ENCODE data around the gene PBX1.
"Not testable (repeated sequence)": the region's sequence is repeated elsewhere in the genome, so short reads cannot be mapped to it uniquely, and the experiment has no call there.

PBX1 gene

GRCh38 chr1:164558461-164559341, at the start of gene PBX1:
TSS of gene PBX1 (plus strand) at chr1:164559184.
- peak; percentile 57 to 60 for DNase-seq (ENCODE audit: low read depth in 2 of 2)

DNA sequence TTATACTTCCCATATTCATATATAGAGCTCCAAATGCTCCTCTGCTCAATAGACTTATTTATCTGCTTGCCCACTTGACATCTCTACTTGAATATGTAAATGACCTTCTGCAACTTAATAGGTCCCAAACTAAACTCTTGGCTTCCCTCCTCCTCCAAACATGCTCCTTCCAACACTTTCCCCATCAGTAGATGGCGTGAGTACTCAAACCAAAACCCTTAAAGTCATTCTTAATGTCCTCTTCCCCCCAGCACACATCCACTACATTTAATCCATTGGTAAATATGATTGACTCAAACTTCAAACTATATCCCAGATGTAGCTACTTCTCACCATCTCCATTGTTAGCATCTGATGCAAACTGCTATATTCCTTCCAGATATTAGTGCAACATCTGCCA, 48.5 kb upstream of the PBX1 start:
- no peak for DNase-seq (ENCODE audit: low read depth in 2 of 2)

DNA sequence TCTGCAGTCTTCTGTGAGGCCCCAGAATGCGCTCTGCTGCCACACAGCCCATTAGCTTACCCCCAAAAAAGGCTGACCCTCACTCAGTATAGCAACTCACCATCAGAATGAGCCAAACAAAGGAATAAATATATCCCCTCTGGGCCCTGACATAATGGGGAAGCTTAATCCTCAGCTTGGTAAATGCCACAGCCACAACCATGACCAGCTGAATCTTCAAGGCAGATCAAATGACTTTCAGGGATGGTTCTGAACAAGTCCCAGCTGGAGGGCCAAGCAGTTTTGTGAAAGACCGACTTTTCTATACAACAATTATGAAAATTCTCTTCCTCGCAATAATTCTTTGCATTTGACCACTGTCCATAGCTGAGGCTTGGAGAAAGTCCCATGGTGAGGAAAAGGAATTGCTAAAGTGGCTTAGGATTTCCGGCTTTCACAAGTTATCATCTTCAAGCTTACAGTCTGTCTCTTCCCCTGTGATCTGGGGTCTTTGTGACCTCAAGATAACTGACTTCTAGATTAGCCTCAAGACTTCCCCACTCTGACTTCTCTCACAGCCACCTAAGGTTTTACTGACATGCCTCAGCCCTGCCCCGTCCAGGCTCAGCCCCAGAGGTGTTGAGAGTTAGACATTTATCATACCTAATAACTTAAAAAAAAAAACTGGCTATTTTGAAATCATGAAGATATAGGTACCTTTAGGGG, 47.8 kb upstream of the PBX1 start:
- no peak for DNase-seq (ENCODE audit: low read depth in 2 of 2)

GRCh38 chr1:164515231-164515630, 43.8 kb upstream of the PBX1 start:
- no peak for DNase-seq (ENCODE audit: low read depth in 2 of 2)

GRCh38 chr1:164515711-164516331, 43.2 kb upstream of the PBX1 start:
- no peak for DNase-seq (ENCODE audit: low read depth in 2 of 2)

DNA sequence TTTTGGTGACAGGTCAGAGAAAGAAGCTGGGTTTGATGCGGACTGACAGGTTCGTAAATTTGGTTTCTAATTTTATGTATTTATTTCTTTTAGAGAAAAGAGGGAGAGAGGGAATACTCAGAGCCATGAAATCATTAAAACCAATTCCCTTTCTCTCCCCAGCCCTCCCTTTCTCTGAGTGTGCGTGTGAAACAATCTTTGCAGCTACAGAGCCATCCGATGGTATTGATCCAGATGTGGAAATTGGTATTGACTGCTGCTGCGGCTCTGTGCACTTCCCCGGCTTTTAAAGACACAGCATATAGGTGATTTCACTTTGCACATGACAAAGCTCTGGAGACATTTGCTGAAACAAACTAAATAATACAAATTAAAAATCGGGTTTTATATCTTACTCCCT, 42.4 kb upstream of the PBX1 start:
- no peak for DNase-seq (ENCODE audit: low read depth in 2 of 2)

GRCh38 chr1:164518692-164519332, 40.2 kb upstream of the PBX1 start:
- no peak for DNase-seq (ENCODE audit: low read depth in 2 of 2)

DNA sequence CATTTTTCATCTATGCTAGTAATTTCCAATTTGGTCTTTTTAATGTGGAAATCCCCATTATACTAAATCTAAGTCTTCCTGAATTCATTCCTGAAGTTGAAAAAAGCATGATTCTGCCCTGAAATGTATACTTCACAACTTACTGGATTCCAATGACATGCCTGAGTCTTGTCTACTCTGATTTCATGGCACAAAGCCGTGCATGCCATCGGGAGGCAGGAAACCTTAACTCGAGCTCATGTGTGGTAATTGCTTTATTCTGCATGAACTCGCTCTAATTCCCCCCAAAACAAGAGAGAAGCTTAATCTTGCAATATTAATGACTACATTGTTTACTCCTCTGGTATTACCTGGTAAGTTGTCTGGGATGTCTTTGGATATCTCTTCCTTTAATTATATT, 39.6 kb upstream of the PBX1 start:
- no peak for DNase-seq (ENCODE audit: low read depth in 2 of 2)

GRCh38 chr1:164524810-164525209, 34.2 kb upstream of the PBX1 start:
- no peak for DNase-seq (ENCODE audit: low read depth in 2 of 2)

DNA sequence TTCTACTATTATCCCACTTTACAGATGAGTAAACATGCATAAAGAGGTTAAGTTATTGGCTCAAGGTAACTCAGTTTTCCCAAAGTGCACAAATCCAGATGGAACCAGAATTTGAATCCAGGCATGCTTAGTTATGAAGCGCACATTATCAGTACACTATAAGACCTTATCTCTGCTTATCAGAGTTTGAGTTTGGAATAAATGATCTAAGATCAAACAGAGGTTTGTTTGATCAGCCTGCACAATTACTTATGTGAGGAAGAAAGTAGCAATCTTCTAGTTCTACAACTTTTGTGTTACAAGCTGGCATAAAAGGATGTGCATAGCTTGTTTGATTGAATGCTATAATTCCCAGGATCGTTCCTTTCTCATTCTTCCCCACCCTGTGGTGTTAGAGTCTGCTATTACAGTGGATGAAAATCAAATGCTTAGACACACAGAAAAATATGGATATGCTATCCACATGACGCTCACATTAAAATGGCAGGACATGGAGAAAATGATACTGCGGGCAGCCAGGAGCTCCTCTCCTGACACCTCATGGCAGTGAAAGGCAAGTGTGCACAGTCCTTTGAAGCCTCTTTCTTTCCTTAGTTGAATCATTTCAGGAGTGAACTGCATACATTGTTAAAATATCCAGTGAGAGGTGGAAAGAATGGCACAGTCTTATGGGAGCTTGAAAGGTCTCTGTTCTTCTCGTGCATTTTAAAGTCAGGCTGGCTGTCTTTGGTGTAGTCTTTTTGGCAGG, 23.9 kb upstream of the PBX1 start:
- DNase-seq (ENCODE audit: low read depth in 2 of 2), result no peak

DNA sequence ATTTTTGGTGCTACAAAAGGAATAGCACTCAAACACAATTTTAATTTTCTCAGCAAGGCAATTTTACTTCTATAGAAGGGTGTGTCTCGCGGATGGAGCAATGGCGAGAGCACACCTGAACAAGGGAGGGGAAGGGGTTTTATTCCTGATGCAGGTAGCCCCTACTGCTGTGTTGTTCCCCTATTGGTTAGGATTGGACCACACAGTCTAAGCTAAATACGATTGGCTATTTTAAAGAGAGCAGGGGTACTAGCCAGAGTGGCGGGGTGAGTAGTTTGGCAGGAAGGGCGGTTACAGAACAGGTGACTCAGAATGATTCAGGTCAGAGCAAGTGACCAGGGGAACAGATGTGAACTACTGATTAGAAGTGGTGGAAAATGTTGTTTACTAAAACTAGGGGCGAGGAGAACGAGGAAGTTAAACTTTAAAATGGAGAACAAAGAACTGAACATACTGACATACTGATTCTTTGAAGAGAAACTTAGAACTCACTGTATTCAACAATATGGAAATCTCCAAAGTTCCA, 6.5 kb upstream of the PBX1 start:
- not testable (repeated sequence) for DNase-seq (ENCODE audit: low read depth in 2 of 2)

- no peak for DNase-seq (ENCODE audit: low read depth in 2 of 2)
Measured at GRCh38 chr1:164557270-164557669, 1.7 kb upstream of the PBX1 start.

DNA sequence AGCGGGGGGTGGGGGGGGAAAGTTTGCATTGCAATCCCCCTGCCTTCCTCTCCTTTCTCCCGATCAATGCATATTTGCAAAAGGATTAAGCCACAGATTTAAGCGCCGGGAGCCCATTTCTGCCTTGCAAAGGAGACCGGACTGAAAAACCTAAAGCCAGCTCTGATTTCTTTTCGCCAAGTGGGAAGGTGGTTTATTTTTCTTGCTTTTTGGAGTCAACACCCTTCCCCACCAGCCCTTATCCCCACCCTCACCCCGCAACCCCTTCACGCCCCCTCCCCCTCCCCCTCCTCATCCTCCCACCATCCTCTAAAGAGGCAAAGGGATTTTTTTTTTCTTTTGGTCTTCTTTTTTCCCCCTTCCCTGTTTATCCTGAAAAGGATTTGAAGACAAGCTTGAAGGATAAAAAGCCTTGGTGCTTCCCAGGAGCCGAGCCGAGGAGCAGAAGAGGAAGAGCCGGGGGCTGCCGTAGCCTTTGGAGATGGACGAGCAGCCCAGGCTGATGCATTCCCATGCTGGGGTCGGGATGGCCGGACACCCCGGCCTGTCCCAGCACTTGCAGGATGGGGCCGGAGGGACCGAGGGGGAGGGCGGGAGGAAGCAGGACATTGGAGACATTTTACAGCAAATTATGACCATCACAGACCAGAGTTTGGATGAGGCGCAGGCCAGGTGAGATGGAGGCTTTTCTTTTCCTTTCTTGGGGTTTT, 513 bp downstream of the PBX1 start:
- no peak for DNase-seq (ENCODE audit: low read depth in 2 of 2)

DNA sequence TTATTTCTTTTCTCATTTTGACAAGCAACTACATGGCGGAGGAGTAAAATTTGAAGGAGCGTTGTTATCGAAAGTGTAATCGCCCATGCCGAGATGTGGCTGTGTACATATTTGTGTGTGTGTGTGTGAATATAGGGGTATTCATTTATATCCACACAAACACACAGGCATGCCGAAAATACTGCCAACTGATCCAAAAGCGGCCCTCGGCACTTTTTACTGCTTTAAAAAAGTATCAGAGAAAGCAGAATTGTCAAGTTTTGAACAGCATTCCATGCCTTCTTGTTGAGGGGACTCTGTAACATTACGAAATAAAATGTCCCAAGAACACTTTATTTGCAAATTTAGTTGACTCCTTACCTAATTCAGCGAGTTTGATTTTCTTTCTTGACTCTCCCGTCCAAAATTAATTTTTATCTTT, 1.1 kb downstream of the PBX1 start:
- no peak for DNase-seq (ENCODE audit: low read depth in 2 of 2)

- DNase-seq (ENCODE audit: low read depth in 2 of 2), result no peak
Measured at GRCh38 chr1:164560556-164560955, 1.6 kb downstream of the PBX1 start.

DNA sequence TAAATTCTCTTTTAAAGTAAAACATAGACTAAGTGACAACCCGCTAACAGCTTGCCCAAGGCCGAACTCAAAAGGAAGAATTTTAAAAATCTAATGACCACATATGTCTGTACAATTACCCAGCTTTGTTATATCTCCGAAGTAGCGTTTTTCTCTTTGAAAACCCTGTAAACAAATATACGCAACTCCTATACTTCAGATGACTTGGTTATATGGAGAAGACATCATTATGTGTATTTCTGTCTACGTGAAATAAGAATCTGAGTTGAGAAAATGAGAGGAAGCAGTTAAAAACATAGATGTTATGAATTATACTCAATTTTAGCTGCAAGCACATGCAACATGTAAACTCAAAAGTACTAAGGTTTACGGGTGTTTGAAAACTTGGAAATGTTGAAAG, 2.0 kb downstream of the PBX1 start:
- no peak for DNase-seq (ENCODE audit: low read depth in 2 of 2)

GRCh38 chr1:164561472-164561871, 2.5 kb downstream of the PBX1 start:
- no peak for DNase-seq (ENCODE audit: low read depth in 2 of 2)

GRCh38 chr1:164562061-164562460, 3.1 kb downstream of the PBX1 start:
- DNase-seq (ENCODE audit: low read depth in 2 of 2), result no peak

DNA sequence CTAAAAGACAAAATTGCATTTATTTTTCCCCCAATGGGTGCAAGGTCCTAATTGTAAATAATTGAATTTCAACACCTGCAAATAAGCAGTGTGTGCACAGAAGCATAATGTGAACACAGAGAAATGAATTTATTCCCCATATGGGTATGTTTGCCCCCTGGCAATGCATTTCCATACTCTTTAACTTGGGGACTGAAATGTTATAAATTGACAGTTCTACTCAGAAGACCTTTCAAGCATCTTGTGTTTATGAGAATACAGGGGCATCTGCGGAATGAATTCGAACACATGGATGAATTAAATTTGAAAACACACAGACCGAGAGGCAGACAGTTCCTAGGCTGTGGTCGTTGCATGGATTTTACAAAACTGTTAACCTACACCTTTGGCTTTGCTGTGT, 3.5 kb downstream of the PBX1 start:
- no peak for DNase-seq (ENCODE audit: low read depth in 2 of 2)

GRCh38 chr1:164562947-164563520, 4.0 kb downstream of the PBX1 start:
- no peak for DNase-seq (ENCODE audit: low read depth in 2 of 2)

Data from activated CD4-positive, alpha-beta T cell treated with anti-CD3 and anti-CD28 coated beads for 24 hours (primary cell).